ENCODE results near the gene CATSPERZ. TPM values are rescaled to one million over a fixed set of nuclear protein-coding genes. Genes with fewer than 3 reads are reported as not detected.

The CATSPERZ gene
- total RNA-seq, 1 donor from 2014 or later, result not detected

DNA sequence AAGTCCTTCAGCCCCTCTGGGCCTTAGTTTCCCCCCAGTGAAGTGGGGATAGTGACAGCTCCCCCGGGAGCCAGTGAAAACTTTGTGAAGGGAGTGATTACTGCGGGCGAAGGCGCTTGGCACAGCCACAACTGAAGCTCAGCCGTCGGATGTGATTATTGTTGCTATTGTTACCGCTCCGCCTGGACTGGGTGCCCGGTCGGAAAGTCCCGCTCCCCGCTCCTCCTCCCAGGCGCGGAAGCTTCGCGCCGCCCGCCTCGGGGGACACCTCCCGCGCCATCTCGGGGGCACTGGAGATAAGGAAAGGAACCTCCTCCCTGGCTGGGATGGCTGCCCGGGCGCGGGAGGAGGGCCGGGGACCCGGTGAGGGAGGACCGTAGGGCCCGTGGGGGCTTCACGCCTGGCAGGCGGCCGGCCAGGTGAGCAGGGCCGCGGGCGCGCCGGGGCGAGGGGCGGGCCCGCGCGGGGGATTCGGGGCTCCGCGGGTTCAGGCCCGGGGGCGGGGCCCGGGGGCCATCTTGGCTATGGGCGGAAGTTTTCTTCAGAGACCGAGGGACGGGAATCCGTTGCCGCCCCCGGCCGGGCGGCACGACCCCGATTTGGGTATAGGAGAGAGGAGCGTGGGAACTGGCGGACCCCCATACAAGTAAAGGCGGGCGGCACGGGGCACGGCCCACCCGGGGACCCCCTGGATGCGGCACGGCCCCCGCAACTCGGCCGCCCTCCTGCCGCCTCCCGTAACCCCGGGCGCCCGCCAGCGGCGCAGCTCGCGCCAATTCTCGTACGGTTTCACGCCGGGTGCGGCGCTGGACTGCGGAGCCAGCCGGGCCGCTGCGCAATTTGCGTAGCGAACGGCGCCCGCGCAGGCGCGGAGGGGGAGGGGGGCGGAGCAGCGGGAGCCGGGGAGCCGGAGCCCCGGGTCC is 14.9 kb upstream of the CATSPERZ start, which contains the start of gene GPR137:
TSS of gene GPR137 (plus strand) at position 887 of the 923 bp plus-strand sequence. CDS start 677 bp downstream, outside the sequence.
- Histone ChIP-seq H3K27me3 (ENCODE audit: control insufficient read depth in 3 of 3, insufficient read depth in 3 of 3, low read length in 3 of 3) (peaks cover 0 to 3% (median under 1%) of the 10 kb centered on the region in 3 donors), H3K9me3 (ENCODE audit: control insufficient read depth in 3 of 3, low read length in 3 of 3) (no peaks in the 10 kb centered on the region), H3K36me3 (ENCODE audit: control insufficient read depth in 3 of 3, insufficient read depth in 3 of 3, low read length in 3 of 3) (peaks cover 0 to 6% (median 6%) of the 10 kb centered on the region in 3 donors), H3K27ac (ENCODE audit: low read depth, low read length) (peak within 1 kb of the TSS; percentile 87), H3K4me1 (ENCODE audit: control insufficient read depth in 3 of 3, insufficient read depth in 3 of 3, low read length in 3 of 3) (peaks cover 27 to 35% (median 31%) of the 10 kb centered on the region in 3 donors), H3K4me3 (ENCODE audit: low read length in 3 of 3) (peak within 1 kb of the TSS; percentile 87 to 91 (median 91)), H3K9ac (ENCODE audit: low read depth in 1 of 3, low read length in 3 of 3) (peak within 1 kb of the TSS; percentile 93 to 96 (median 96))

DNA sequence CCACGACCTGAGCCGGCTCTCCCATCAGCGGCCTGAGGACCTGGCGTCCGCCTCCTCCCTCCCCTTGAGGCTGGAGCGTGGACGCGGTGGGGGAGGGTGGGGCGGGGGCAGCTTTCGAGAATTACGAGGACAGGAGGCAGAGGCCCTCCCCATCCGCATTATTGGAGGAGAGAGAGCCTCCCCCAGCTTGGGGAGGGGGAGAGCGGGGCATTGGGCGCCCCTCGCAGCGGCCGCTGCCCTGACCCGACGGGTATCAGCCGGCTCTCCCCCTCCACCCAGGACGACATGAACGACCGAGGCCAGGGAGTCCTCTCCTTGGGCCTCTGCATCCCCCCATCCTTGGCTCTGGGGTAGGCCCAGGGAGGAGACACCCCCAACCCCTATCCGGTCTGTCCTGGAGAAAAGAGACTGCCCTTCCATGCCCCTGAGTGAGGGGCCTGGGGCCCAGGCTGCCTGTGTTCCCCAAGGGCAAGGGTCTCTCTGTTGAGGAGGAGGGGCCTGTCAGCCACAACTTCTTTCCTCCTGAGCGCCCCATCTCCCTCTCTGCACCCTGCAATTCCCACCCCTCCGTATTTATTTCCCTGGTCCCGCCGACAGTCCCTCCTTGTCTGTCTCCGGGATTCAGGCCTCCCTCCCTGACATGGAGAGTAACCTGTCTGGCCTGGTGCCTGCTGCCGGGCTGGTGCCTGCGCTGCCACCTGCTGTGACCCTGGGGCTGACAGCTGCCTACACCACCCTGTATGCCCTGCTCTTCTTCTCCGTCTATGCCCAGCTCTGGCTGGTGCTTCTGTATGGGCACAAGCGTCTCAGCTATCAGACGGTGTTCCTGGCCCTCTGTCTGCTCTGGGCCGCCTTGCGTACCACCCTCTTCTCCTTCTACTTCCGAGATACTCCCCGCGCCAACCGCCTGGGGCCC is 14.0 kb upstream of the CATSPERZ start:
- Histone ChIP-seq H3K4me3 (ENCODE audit: low read length in 3 of 3) (peak overlapping the region; percentile 67 to 87 (median 73)), H3K4me1 (ENCODE audit: control insufficient read depth in 3 of 3, insufficient read depth in 3 of 3, low read length in 3 of 3) (peaks cover 27 to 35% (median 31%) of the 10 kb centered on the region in 3 donors), H3K36me3 (ENCODE audit: control insufficient read depth in 3 of 3, insufficient read depth in 3 of 3, low read length in 3 of 3) (peaks cover 0 to 6% (median 6%) of the 10 kb centered on the region in 3 donors), H3K27me3 (ENCODE audit: control insufficient read depth in 3 of 3, insufficient read depth in 3 of 3, low read length in 3 of 3) (peaks cover 8 to 10% (median 9%) of the 10 kb centered on the region in 3 donors), H3K27ac (ENCODE audit: low read depth, low read length) (no peak overlapping the region), H3K9ac (ENCODE audit: low read depth in 1 of 3, low read length in 3 of 3) (peak overlapping the region; percentile 72 to 78 (median 78)), H3K9me3 (ENCODE audit: control insufficient read depth in 3 of 3, low read length in 3 of 3) (no peaks in the 10 kb centered on the region)

DNA sequence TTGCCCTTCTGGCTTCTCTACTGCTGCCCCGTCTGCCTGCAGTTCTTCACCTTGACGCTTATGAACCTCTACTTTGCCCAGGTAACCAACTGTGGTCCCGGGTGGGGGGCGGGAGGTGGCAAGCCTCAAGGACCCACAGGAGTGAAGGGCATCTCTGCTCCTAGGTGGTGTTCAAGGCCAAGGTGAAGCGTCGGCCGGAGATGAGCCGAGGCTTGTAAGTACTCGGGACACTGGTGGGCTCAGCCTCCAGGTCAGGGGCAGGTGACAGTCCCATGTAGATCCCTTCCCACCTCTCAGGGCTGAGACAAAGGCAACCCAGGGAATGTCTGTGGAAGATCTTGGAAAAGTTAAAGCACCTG is 13.4 kb upstream of the CATSPERZ start:
- H3K27ac ChIP-seq (ENCODE audit: low read depth, low read length), result no peak overlapping the region

DNA sequence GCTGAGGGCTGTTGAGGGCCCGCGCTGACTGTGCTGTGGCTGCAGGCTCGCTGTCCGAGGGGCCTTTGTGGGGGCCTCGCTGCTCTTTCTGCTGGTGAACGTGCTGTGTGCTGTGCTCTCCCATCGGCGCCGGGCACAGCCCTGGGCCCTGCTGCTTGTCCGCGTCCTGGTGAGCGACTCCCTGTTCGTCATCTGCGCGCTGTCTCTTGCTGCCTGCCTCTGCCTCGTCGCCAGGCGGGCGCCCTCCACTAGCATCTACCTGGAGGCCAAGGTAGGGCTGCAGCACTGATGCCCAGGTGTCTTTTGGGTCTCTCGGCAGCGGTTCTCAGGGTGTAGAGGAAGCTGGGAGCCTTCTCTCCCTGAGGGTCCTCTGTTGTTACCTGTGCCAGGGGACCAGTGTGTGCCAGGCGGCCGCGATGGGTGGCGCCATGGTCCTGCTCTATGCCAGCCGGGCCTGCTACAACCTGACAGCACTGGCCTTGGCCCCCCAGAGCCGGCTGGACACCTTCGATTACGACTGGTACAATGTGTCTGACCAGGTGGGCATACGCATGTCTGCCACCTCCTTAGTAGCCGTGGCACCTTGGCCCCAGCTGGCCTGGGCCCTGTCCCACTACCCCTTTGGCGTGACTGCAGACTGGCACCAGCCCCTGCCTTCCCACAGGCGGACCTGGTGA is 12.3 kb upstream of the CATSPERZ start:
- Histone ChIP-seq H3K36me3 (ENCODE audit: control insufficient read depth in 3 of 3, insufficient read depth in 3 of 3, low read length in 3 of 3) (peaks cover 0 to 3% (median 0%) of the 10 kb centered on the region in 3 donors), H3K4me1 (ENCODE audit: control insufficient read depth in 3 of 3, insufficient read depth in 3 of 3, low read length in 3 of 3) (peaks cover 31 to 40% (median 38%) of the 10 kb centered on the region in 3 donors)

More for the DNA sequence above, 13.4 kb upstream of the CATSPERZ start:
- peaks cover 0 to 6% (median 6%) of the 10 kb centered on the region in 3 donors for H3K36me3 ChIP-seq (ENCODE audit: control insufficient read depth in 3 of 3, insufficient read depth in 3 of 3, low read length in 3 of 3)
- peaks cover 11 to 15% (median 15%) of the 10 kb centered on the region in 3 donors for H3K27me3 ChIP-seq (ENCODE audit: control insufficient read depth in 3 of 3, insufficient read depth in 3 of 3, low read length in 3 of 3)
- H3K9me3 ChIP-seq (ENCODE audit: control insufficient read depth in 3 of 3, low read length in 3 of 3), result no peaks in the 10 kb centered on the region
- peaks cover 28 to 35% (median 32%) of the 10 kb centered on the region in 3 donors for H3K4me1 ChIP-seq (ENCODE audit: control insufficient read depth in 3 of 3, insufficient read depth in 3 of 3, low read length in 3 of 3)
- H3K4me3 ChIP-seq (ENCODE audit: low read length in 3 of 3), result peak overlapping the region in 1 of 3 donors; percentile 73
- peak overlapping the region in 2 of 3 donors; percentile 72 to 78 for H3K9ac ChIP-seq (ENCODE audit: low read depth in 1 of 3, low read length in 3 of 3)

DNA sequence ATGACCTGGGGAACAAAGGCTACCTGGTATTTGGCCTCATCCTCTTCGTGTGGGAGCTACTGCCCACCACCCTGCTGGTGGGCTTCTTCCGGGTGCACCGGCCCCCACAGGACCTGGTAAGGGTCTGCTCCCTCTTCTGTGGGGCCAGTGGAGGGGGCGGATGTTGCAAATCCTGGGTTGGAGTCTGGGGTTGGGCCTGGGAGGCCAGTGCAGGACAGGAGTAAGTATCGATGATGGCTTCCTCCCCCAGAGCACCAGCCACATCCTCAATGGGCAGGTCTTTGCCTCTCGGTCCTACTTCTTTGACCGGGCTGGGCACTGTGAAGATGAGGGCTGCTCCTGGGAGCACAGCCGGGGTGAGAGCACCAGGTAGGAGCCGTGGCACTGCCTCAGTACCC is 11.8 kb upstream of the CATSPERZ start:
- Histone ChIP-seq H3K4me1 (ENCODE audit: control insufficient read depth in 3 of 3, insufficient read depth in 3 of 3, low read length in 3 of 3) (peaks cover 27 to 35% (median 33%) of the 10 kb centered on the region in 3 donors), H3K36me3 (ENCODE audit: control insufficient read depth in 3 of 3, insufficient read depth in 3 of 3, low read length in 3 of 3) (peaks cover 0 to under 1% (median 0%) of the 10 kb centered on the region in 3 donors), H3K27me3 (ENCODE audit: control insufficient read depth in 3 of 3, insufficient read depth in 3 of 3, low read length in 3 of 3) (peaks cover 27 to 31% (median 31%) of the 10 kb centered on the region in 3 donors), H3K27ac (ENCODE audit: low read depth, low read length) (no peak overlapping the region), H3K4me3 (ENCODE audit: low read length in 3 of 3) (no peak overlapping the region), H3K9ac (ENCODE audit: low read depth in 1 of 3, low read length in 3 of 3) (no peak overlapping the region), H3K9me3 (ENCODE audit: control insufficient read depth in 3 of 3, low read length in 3 of 3) (no peaks in the 10 kb centered on the region)

More for the DNA sequence above, 12.3 kb upstream of the CATSPERZ start:
- no peak overlapping the region for H3K9ac ChIP-seq (ENCODE audit: low read depth in 1 of 3, low read length in 3 of 3)
- H3K27me3 ChIP-seq (ENCODE audit: control insufficient read depth in 3 of 3, insufficient read depth in 3 of 3, low read length in 3 of 3), result peaks cover 21 to 26% (median 25%) of the 10 kb centered on the region in 3 donors
- H3K27ac ChIP-seq (ENCODE audit: low read depth, low read length), result no peak overlapping the region
- H3K4me3 ChIP-seq (ENCODE audit: low read length in 3 of 3), result no peak overlapping the region
- H3K9me3 ChIP-seq (ENCODE audit: control insufficient read depth in 3 of 3, low read length in 3 of 3), result no peaks in the 10 kb centered on the region

DNA sequence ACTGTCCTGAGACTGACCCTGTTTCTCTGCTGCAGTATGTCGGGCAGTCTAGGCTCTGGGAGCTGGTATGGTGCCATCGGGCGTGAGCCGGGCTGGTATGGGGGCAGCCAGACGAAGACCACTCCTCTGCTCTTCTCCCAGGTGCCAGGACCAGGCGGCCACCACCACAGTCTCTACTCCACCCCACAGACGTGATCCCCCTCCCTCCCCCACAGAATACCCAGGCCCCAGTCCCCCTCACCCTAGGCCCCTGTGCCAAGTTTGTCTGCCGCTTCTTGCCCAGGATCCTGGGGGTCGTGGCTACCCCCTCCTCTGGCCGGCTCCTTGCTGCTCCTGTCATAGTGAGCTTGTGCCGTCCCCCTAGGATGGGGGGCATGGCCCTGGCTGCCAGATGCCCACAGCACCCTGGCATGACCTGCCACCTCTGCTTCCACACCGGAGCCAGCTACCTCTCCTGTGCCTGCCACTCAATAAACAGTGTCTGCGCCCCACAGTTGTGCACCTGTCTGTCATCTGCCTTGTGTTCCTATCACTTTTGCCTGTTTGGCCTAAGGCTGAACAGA is 11.1 kb upstream of the CATSPERZ start:
- Histone ChIP-seq H3K27ac (ENCODE audit: low read depth, low read length) (no peak overlapping the region), H3K4me1 (ENCODE audit: control insufficient read depth in 3 of 3, insufficient read depth in 3 of 3, low read length in 3 of 3) (peaks cover 20 to 28% (median 26%) of the 10 kb centered on the region in 3 donors), H3K27me3 (ENCODE audit: control insufficient read depth in 3 of 3, insufficient read depth in 3 of 3, low read length in 3 of 3) (peaks cover 34% of the 10 kb centered on the region in 3 donors), H3K36me3 (ENCODE audit: control insufficient read depth in 3 of 3, insufficient read depth in 3 of 3, low read length in 3 of 3) (no peaks in the 10 kb centered on the region), H3K9ac (ENCODE audit: low read depth in 1 of 3, low read length in 3 of 3) (no peak overlapping the region), H3K9me3 (ENCODE audit: control insufficient read depth in 3 of 3, low read length in 3 of 3) (no peaks in the 10 kb centered on the region), H3K4me3 (ENCODE audit: low read length in 3 of 3) (no peak overlapping the region)

DNA sequence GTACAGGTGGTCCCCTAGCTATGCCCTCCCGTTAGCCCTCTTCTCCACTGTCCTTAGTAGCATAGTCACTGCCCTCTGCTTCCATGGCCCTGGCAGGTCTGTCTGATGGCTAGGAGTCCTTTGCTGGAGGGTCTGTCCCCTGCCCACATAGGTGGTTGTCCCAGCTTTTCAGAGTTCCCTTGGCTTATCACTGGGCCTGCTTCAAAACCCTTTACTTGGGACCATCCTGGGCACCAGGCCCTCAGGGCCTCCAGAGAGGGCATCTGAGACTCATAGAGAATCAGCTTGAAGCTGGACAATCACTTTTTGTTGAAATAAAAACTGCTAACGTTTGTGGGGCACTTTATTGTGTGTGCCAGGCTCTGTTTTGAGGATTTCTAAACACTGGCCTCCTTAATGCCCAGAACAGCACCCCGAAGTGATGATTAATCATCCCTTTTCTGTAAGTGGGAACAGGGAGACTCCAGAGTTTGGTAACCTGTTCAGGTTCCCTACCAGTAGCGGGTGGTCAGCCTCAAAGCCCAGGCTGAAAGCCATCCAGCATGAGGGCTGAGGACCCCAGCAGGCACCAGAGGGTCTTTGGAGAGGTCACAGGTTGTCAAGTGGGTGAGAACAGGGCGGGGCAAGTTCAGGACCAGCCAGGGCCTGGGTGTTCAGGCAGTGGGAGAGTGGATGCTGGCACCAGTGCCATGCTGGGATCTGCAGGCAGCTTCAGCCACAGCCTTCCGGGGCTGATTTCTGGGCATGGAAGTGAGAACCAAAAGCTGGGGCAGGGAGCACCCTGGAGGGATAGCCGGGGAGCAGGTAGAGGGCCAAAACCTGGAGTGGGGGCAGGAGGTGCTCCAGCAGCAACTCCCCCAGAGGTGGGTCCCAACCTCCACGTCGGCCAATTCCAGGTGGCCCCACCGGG is 9.6 kb upstream of the CATSPERZ start:
- Histone ChIP-seq H3K36me3 (ENCODE audit: control insufficient read depth in 3 of 3, insufficient read depth in 3 of 3, low read length in 3 of 3) (no peaks in the 10 kb centered on the region), H3K4me3 (ENCODE audit: low read length in 3 of 3) (no peak overlapping the region), H3K27ac (ENCODE audit: low read depth, low read length) (no peak overlapping the region), H3K4me1 (ENCODE audit: control insufficient read depth in 3 of 3, insufficient read depth in 3 of 3, low read length in 3 of 3) (peaks cover 18 to 25% (median 19%) of the 10 kb centered on the region in 3 donors), H3K9ac (ENCODE audit: low read depth in 1 of 3, low read length in 3 of 3) (no peak overlapping the region), H3K27me3 (ENCODE audit: control insufficient read depth in 3 of 3, insufficient read depth in 3 of 3, low read length in 3 of 3) (peaks cover 40 to 47% (median 45%) of the 10 kb centered on the region in 3 donors), H3K9me3 (ENCODE audit: control insufficient read depth in 3 of 3, low read length in 3 of 3) (no peaks in the 10 kb centered on the region)

DNA sequence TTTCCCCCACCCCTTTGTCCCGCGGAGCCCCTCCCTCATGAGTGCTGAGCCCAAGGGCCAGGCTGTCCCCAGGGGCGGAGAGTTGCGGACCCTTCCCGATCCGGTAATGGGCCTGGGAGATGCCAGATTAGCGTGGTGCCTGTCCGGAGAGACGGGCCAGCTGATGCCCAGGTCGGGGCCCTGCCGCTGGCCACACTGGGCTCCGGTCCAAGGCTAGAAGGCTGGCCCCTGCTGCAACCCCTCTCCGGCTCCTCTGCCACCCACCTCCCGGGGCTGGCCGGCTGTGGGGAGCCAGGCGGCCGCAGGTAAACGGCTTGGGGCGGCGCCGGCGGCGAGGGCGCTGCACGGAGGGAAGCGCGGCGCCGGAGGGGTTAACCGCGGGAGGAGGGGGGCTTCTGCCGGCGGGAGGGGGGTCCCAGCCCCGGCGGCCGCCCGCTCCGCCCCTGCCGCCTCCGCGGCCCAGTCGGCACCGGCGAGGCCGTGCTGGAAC is 8.9 kb upstream of the CATSPERZ start, which contains the start of gene KCNK4:
TSS of gene KCNK4 (plus strand) at position 41 of the 490 bp plus-strand sequence. CDS start 1,717 bp downstream, outside the sequence.
- peak within 1 kb of the TSS in 1 of 3 donors; percentile 25 for H3K9ac ChIP-seq (ENCODE audit: low read depth in 1 of 3, low read length in 3 of 3)
- no peak within 1 kb of the TSS for H3K27ac ChIP-seq (ENCODE audit: low read depth, low read length)
- no peaks in the 10 kb centered on the region for H3K36me3 ChIP-seq (ENCODE audit: control insufficient read depth in 3 of 3, insufficient read depth in 3 of 3, low read length in 3 of 3)
- H3K4me3 ChIP-seq (ENCODE audit: low read length in 3 of 3), result peak within 1 kb of the TSS in 2 of 3 donors; percentile 29 to 36
- peaks cover 13 to 20% (median 14%) of the 10 kb centered on the region in 3 donors for H3K4me1 ChIP-seq (ENCODE audit: control insufficient read depth in 3 of 3, insufficient read depth in 3 of 3, low read length in 3 of 3)
- no peaks in the 10 kb centered on the region for H3K9me3 ChIP-seq (ENCODE audit: control insufficient read depth in 3 of 3, low read length in 3 of 3)
- H3K27me3 ChIP-seq (ENCODE audit: control insufficient read depth in 3 of 3, insufficient read depth in 3 of 3, low read length in 3 of 3), result peaks cover 47 to 54% (median 52%) of the 10 kb centered on the region in 3 donors

Measured in skeletal muscle tissue (tissue), 4 donors.